Measurements from ENCODE around the gene ATN1. TPM values are rescaled to one million over a fixed set of nuclear protein-coding genes. Genes with fewer than 3 reads are reported as not detected.

Gene ATN1
- total RNA-seq, 6 experiments from 2014 or later: 9.2 to 24.1 (median 16.8) TPM

DNA sequence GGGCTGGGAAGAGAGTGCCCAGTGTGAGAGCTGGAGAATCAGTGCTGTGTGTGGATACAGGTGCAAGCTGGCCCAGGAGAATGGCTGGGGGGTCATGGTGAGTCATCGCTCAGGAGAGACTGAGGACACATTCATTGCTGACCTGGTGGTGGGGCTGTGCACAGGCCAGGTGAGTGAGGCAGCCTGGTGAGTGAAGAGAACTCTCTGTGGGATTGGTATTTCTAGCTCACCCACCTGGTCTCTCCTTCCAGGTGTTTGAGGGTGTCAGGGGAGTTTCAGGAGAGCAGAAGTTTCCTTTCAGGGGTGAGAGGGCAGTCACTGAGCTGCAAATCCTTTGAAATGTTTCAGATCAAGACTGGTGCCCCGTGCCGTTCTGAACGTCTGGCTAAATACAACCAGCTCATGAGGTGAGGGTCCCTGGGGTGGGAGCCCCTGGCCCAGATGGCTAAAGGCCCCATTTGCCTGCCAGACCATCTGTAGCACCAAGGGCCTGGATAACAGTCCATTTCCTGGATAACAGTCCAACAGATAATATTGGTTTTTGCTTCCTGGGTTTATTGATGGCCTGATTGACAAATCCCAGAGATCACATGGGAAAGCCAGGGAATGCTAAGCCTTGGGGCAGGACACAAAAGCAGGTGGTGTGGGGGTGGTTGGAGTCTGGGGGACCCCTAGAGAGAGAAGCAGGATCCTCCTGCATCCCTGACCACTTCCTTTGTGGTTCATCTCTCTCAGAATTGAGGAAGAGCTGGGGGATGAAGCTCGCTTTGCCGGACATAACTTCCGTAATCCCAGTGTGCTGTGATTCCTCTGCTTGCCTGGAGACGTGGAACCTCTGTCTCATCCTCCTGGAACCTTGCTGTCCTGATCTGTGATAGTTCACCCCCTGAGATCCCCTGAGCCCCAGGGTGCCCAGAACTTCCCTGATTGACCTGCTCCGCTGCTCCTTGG lies 5.5 kb upstream of the ATN1 start:
- WGBS (ENCODE audit: insufficient coverage, low coverage, low lambda C conversion rate, missing lambda C conversion rate): 79% methylated on average over 2 of the region's 9 CpGs
- H3K4me1 ChIP-seq: peaks cover 0 to 30% (median 13%) of the 10 kb centered on the region in 4 donors
- intact Hi-C loops (cut with DNase I): no loop called here
- H3K27me3 ChIP-seq: no peaks in the 10 kb centered on the region
- H3K36me3 ChIP-seq: no peaks in the 10 kb centered on the region
- no peaks in the 10 kb centered on the region for H3K9me3 ChIP-seq
- ATAC-seq (no peak), DNase-seq (no peak)
- no peak for TF ChIP-seq POLR2A (IDR thresholded peaks at IDR 0.05)
- TF ChIP-seq, protein P1, sequence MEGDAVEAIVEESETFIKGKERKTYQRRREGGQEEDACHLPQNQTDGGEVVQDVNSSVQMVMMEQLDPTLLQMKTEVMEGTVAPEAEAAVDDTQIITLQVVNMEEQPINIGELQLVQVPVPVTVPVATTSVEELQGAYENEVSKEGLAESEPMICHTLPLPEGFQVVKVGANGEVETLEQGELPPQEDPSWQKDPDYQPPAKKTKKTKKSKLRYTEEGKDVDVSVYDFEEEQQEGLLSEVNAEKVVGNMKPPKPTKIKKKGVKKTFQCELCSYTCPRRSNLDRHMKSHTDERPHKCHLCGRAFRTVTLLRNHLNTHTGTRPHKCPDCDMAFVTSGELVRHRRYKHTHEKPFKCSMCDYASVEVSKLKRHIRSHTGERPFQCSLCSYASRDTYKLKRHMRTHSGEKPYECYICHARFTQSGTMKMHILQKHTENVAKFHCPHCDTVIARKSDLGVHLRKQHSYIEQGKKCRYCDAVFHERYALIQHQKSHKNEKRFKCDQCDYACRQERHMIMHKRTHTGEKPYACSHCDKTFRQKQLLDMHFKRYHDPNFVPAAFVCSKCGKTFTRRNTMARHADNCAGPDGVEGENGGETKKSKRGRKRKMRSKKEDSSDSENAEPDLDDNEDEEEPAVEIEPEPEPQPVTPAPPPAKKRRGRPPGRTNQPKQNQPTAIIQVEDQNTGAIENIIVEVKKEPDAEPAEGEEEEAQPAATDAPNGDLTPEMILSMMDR (IDR thresholded peaks at IDR 0.05): no peak
- no peak overlapping the region for H3K4me3 ChIP-seq
- no peak overlapping the region for H3K27ac ChIP-seq

DNA sequence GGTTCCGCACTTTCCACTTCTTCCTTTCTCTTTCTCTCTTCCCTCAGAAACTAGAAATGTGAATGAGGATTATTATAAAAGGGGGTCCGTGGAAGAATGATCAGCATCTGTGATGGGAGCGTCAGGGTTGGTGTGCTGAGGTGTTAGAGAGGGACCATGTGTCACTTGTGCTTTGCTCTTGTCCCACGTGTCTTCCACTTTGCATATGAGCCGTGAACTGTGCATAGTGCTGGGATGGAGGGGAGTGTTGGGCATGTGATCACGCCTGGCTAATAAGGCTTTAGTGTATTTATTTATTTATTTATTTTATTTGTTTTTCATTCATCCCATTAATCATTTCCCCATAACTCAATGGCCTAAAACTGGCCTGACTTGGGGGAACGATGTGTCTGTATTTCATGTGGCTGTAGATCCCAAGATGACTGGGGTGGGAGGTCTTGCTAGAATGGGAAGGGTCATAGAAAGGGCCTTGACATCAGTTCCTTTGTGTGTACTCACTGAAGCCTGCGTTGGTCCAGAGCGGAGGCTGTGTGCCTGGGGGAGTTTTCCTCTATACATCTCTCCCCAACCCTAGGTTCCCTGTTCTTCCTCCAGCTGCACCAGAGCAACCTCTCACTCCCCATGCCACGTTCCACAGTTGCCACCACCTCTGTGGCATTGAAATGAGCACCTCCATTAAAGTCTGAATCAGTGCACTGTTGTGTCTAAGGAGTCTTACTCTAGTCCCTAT lies 4.6 kb upstream of the ATN1 start:
- WGBS (ENCODE audit: insufficient coverage, low coverage, low lambda C conversion rate, missing lambda C conversion rate): 58% methylated on average over 10 of the region's 10 CpGs
- Histone ChIP-seq H3K4me1 (peaks cover 0 to 30% (median 13%) of the 10 kb centered on the region in 4 donors), H3K4me3 (no peak overlapping the region), H3K27me3 (no peaks in the 10 kb centered on the region), H3K27ac (no peak overlapping the region), H3K9me3 (no peaks in the 10 kb centered on the region), H3K36me3 (no peaks in the 10 kb centered on the region)
- DNase-seq: no peak
- ATAC-seq: no peak
- intact Hi-C loops (cut with DNase I): no loop called here
- no peak for TF ChIP-seq POLR2A (IDR thresholded peaks at IDR 0.05)
- TF ChIP-seq, protein P1 (IDR thresholded peaks at IDR 0.05): no peak

DNA sequence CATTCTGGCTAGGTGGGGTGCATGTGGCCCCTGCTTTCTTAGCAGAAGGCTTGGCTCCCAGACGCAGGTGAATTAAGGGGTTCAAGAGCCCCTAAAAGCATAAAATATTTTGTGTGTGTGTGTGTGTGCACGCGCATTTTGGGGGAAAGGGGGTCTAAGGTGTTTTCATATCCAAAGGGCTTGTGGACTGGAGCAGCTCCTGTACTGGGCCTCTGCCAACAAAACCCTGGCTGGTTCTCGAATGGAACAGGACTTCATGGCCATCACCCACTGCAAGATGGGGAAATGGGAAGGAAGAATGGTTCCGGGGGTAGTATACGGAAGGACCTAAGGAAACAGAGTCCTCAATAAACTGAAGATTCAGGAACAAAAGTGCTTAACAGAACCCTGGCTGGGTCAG lies 3.9 kb upstream of the ATN1 start:
- H3K4me3 ChIP-seq: no peak overlapping the region
- intact Hi-C loops (cut with DNase I): no loop called here
- no peaks in the 10 kb centered on the region for H3K27me3 ChIP-seq
- no peak overlapping the region for H3K27ac ChIP-seq
- ATAC-seq: no peak
- H3K4me1 ChIP-seq: peaks cover 0 to 31% (median 13%) of the 10 kb centered on the region in 4 donors
- TF ChIP-seq POLR2A (IDR thresholded peaks at IDR 0.05): no peak
- 23% methylated on average over 6 of the region's 6 CpGs for WGBS (ENCODE audit: insufficient coverage, low coverage, low lambda C conversion rate, missing lambda C conversion rate)
- no peaks in the 10 kb centered on the region for H3K9me3 ChIP-seq
- H3K36me3 ChIP-seq: no peaks in the 10 kb centered on the region
- no peak for DNase-seq

DNA sequence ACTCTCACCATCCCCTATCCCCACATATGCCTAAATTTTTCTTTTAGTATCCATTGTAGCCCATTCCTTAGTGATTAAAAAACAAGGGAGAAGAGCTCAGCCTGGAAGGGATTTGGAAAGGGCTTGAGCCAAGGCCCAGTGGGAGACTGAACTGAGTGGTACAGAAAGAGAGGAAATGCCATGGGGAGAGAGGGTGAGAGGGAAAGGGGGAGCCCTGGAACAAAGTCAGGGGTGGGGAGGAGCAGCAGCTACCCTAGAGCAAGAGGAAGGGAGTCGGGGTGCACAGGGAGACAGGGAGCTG lies 2.6 kb upstream of the ATN1 start:
- Histone ChIP-seq H3K4me1 (peaks cover 0 to 44% (median 18%) of the 10 kb centered on the region in 4 donors), H3K27ac (peak overlapping the region; percentile 62 to 80 (median 70)), H3K27me3 (no peaks in the 10 kb centered on the region), H3K4me3 (no peak overlapping the region), H3K9me3 (no peaks in the 10 kb centered on the region), H3K36me3 (no peaks in the 10 kb centered on the region)
- intact Hi-C loops (cut with DNase I): no loop called here
- 14% methylated on average over 1 of the region's 1 CpG for WGBS (ENCODE audit: insufficient coverage, low coverage, low lambda C conversion rate, missing lambda C conversion rate)
- TF ChIP-seq POLR2A (IDR thresholded peaks at IDR 0.05): no peak
- TF ChIP-seq, protein P1 (IDR thresholded peaks at IDR 0.05): no peak
- ATAC-seq: no peak
- DNase-seq: no peak
